ENCODE results near the gene NIM1K.
"Not testable (repeated sequence)": the region's sequence is repeated elsewhere in the genome, so short reads cannot be mapped to it uniquely, and the experiment has no call there.

NIM1K gene

GRCh38 chr5:43197535-43197934 lies 5.5 kb downstream of the NIM1K start:
- DNase-seq = no peak
- no peaks in the 10 kb centered on the region for H3K9me3 ChIP-seq (ENCODE audit: severe bottlenecking)
- no peaks in the 10 kb centered on the region for H3K36me3 ChIP-seq
- no peak overlapping the region for H3K27ac ChIP-seq
- TF ChIP-seq, protein P1, sequence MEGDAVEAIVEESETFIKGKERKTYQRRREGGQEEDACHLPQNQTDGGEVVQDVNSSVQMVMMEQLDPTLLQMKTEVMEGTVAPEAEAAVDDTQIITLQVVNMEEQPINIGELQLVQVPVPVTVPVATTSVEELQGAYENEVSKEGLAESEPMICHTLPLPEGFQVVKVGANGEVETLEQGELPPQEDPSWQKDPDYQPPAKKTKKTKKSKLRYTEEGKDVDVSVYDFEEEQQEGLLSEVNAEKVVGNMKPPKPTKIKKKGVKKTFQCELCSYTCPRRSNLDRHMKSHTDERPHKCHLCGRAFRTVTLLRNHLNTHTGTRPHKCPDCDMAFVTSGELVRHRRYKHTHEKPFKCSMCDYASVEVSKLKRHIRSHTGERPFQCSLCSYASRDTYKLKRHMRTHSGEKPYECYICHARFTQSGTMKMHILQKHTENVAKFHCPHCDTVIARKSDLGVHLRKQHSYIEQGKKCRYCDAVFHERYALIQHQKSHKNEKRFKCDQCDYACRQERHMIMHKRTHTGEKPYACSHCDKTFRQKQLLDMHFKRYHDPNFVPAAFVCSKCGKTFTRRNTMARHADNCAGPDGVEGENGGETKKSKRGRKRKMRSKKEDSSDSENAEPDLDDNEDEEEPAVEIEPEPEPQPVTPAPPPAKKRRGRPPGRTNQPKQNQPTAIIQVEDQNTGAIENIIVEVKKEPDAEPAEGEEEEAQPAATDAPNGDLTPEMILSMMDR (IDR thresholded peaks at IDR 0.05; ENCODE audit: low read depth, low read length) = no peak
- no peaks in the 10 kb centered on the region for H3K27me3 ChIP-seq (ENCODE audit: insufficient read depth, low read depth, severe bottlenecking)
- no peak overlapping the region for H3K4me3 ChIP-seq (ENCODE audit: low read depth, low read length)

GRCh38 chr5:43201442-43201841 lies 9.4 kb downstream of the NIM1K start:
- H3K27ac ChIP-seq; H3K36me3 ChIP-seq; H3K27me3 ChIP-seq (ENCODE audit: insufficient read depth, low read depth, severe bottlenecking); H3K9me3 ChIP-seq (ENCODE audit: severe bottlenecking); H3K4me3 ChIP-seq (ENCODE audit: low read depth, low read length); DNase-seq: not testable (repeated sequence)

DNA sequence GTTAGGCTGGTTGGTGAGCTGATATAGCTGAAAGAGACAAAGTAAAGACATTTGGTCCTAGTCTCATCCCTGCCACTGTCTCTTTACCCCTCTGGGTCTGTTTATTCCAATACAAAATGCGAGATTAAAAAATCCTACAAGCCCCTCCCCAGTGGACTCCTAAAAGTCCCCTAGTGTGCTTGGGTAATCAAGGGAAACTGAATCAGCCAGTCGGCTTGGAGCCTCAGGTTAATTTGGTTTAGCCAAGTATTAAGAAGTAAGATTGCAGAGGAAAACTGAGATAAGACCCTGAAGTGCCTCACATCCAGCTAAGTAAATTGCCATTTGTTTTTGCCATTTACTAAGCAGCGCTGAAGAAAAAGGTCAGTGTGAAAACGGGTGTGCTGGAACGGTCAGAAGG lies 10.4 kb downstream of the NIM1K start:
- no peak overlapping the region for H3K27ac ChIP-seq
- TF ChIP-seq, protein P1 (IDR thresholded peaks at IDR 0.05; ENCODE audit: low read depth, low read length) = no peak
- H3K4me3 ChIP-seq (ENCODE audit: low read depth, low read length) = no peak overlapping the region
- DNase-seq = no peak
- no peaks in the 10 kb centered on the region for H3K27me3 ChIP-seq (ENCODE audit: insufficient read depth, low read depth, severe bottlenecking)
- H3K9me3 ChIP-seq (ENCODE audit: severe bottlenecking) = no peaks in the 10 kb centered on the region
- no peaks in the 10 kb centered on the region for H3K36me3 ChIP-seq

- DNase-seq = no peak
- Histone ChIP-seq H3K36me3 (no peaks in the 10 kb centered on the region), H3K9me3 (ENCODE audit: severe bottlenecking) (no peaks in the 10 kb centered on the region), H3K4me3 (ENCODE audit: low read depth, low read length) (no peak overlapping the region), H3K27me3 (ENCODE audit: insufficient read depth, low read depth, severe bottlenecking) (no peaks in the 10 kb centered on the region), H3K27ac (no peak overlapping the region)
- TF ChIP-seq, protein P1 (IDR thresholded peaks at IDR 0.05; ENCODE audit: low read depth, low read length) = no peak
Observed at GRCh38 chr5:43203373-43203772, 11.3 kb downstream of the NIM1K start.

- Histone ChIP-seq H3K4me3 (ENCODE audit: low read depth, low read length) (no peak overlapping the region), H3K9me3 (ENCODE audit: severe bottlenecking) (no peaks in the 10 kb centered on the region), H3K27ac (no peak overlapping the region), H3K27me3 (ENCODE audit: insufficient read depth, low read depth, severe bottlenecking) (no peaks in the 10 kb centered on the region), H3K36me3 (no peaks in the 10 kb centered on the region)
- DNase-seq = no peak
- TF ChIP-seq, protein P1 (IDR thresholded peaks at IDR 0.05; ENCODE audit: low read depth, low read length) = no peak
Observed at GRCh38 chr5:43204958-43205357, 12.9 kb downstream of the NIM1K start.

- Histone ChIP-seq H3K27ac (no peak overlapping the region), H3K4me3 (ENCODE audit: low read depth, low read length) (no peak overlapping the region), H3K27me3 (ENCODE audit: insufficient read depth, low read depth, severe bottlenecking) (peaks cover 6% of the 10 kb centered on the region), H3K9me3 (ENCODE audit: severe bottlenecking) (no peaks in the 10 kb centered on the region), H3K36me3 (no peaks in the 10 kb centered on the region)
- DNase-seq = no peak
- TF ChIP-seq, protein P1 (IDR thresholded peaks at IDR 0.05; ENCODE audit: low read depth, low read length) = no peak
Observed at GRCh38 chr5:43207601-43208000, 15.6 kb downstream of the NIM1K start.

Measured in WERI-Rb-1 (cell line).